Measurements from ENCODE around the gene UBTF. TPM values are rescaled to one million over a fixed set of nuclear protein-coding genes. Genes with fewer than 3 reads are reported as not detected.

Gene UBTF
- total and polyA plus RNA-seq, 2 donors (not counting 1 experiment from before 2014, with no cell fraction given), result 43.1 to 179 TPM

DNA sequence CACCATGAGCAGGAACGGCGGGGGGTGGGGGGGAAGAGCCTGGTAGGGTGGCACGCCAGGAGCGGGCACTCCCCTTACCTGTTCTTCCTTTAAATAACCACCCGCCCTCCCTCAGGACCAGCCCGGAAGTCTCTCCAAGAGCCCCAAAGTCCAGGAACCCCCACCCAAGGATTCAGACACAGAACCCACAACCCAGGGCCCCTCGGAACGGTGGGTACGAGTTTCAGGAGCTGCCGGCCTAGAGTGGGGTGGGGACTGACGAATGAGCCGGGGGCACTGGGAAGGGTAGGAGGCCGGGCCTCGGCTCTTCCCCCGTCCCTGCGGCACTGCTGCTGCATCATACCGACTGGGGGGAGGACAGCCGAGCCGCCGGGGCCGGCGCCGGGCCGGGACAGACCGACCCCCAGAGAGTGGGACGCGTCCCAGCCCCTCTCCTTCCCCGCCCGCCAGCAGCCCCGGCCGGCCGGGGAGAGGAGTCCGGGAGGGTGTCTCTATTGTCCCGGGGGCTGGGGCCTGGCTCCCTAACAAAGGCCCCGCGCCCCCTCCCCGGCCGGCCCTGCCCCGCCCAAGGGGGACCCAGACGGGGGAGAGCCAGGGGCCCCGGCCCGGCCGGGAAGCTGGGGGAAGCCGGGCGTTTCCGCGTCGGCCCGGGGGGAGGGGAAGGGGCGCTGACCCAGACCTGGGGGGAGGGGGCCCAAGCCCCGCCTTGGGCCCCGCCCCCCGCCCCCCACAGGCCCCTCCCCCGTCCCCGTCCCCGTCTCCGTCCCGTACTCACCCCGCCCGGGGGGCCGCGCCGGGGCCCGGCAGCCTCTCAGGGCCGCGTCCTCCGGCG, 20.5 kb downstream of the UBTF start:
- Mint-ChIP-seq H3K4me1 (peaks cover 44% of the 10 kb centered on the region), H3K9me3 (ENCODE audit: insufficient read depth) (no peaks in the 10 kb centered on the region), H3K27ac (peak overlapping the region; percentile 93), H3K27me3 (no peaks in the 10 kb centered on the region), H3K4me3 (peak overlapping the region; percentile 88)
- ChIA-PET CTCF (interaction anchor here (0.6 to 5.4 kb wide), 6 partner anchors 9 to 261 kb away, joined by 3 to 44 read pairs (median 4); no protein-coding TSS in a partner anchor), POLR2A (interaction anchor here (0.5 to 8.9 kb wide), 5 partner anchors 11 to 668 kb away, joined by 4 to 100 read pairs (median 8); partner anchors contain the start of genes SLC25A39, TMUB2 and UBTF)
- H3K4me3 ChIP-seq (ENCODE audit: control extremely low read depth in 1 of 5, extremely low read depth in 1 of 5, insufficient read depth in 1 of 5, low read depth in 2 of 5, low read length in 4 of 5), result peak overlapping the region; percentile 66 to 83 (median 81)
- no peak for TF ChIP-seq EZH2 (IDR thresholded peaks at IDR 0.05; ENCODE audit: borderline replicate concordance, insufficient read depth, low read depth, low read length, poor library complexity, severe bottlenecking)
- TF ChIP-seq, protein P1, sequence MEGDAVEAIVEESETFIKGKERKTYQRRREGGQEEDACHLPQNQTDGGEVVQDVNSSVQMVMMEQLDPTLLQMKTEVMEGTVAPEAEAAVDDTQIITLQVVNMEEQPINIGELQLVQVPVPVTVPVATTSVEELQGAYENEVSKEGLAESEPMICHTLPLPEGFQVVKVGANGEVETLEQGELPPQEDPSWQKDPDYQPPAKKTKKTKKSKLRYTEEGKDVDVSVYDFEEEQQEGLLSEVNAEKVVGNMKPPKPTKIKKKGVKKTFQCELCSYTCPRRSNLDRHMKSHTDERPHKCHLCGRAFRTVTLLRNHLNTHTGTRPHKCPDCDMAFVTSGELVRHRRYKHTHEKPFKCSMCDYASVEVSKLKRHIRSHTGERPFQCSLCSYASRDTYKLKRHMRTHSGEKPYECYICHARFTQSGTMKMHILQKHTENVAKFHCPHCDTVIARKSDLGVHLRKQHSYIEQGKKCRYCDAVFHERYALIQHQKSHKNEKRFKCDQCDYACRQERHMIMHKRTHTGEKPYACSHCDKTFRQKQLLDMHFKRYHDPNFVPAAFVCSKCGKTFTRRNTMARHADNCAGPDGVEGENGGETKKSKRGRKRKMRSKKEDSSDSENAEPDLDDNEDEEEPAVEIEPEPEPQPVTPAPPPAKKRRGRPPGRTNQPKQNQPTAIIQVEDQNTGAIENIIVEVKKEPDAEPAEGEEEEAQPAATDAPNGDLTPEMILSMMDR (IDR thresholded peaks at IDR 0.05), result no peak
- WGBS (ENCODE audit: insufficient coverage), result under 1% methylated on average over 43 of the region's 68 CpGs
- no peaks in the 10 kb centered on the region for H3K27me3 ChIP-seq (replicated peaks in 1 of 4; ENCODE audit: control extremely low read depth in 1 of 4, control insufficient read depth in 3 of 4, insufficient read depth in 4 of 4, low read length in 3 of 4)
- H3K36me3 ChIP-seq (replicated peaks in 1 of 2; ENCODE audit: control extremely low read depth in 1 of 2, control insufficient read depth in 1 of 2, extremely low read depth in 1 of 2, insufficient read depth in 2 of 2, low read length in 1 of 2), result peaks cover 5 to 32% of the 10 kb centered on the region in 2 experiments
- H3K9ac ChIP-seq (ENCODE audit: low read length), result peak overlapping the region; percentile 74
- H2AFZ ChIP-seq (ENCODE audit: insufficient read depth, low read depth, low read length, poor library complexity, severe bottlenecking), result peak overlapping the region; percentile 62
- peak overlapping the region; percentile 92 for H3K4me2 ChIP-seq (replicated peaks; ENCODE audit: low read depth, low read length, poor library complexity, severe bottlenecking)
- peak overlapping the region; percentile 80 to 86 for H3K27ac ChIP-seq (ENCODE audit: low read length in 2 of 2)
- H3K79me2 ChIP-seq (ENCODE audit: control insufficient read depth, insufficient read depth, low read length), result peaks cover 45% of the 10 kb centered on the region
- peak; percentile 21 for ATAC-seq (ENCODE audit: low read depth)
- peaks cover 21% of the 10 kb centered on the region for H4K20me1 ChIP-seq (ENCODE audit: control insufficient read depth, insufficient read depth, low read length, poor library complexity, severe bottlenecking)
- DNase-seq, result peak; percentile 74
- H3K9me3 ChIP-seq (ENCODE audit: control extremely low read depth in 1 of 3, control insufficient read depth in 2 of 3, insufficient read depth in 1 of 3, low read length in 2 of 3), result no peaks in the 10 kb centered on the region
- intact Hi-C loops (cut with micrococcal nuclease), result no loop called here
- peaks cover 29 to 39% of the 10 kb centered on the region in 2 donors for H3K4me1 ChIP-seq (ENCODE audit: control insufficient read depth in 2 of 2, insufficient read depth in 2 of 2, low read length in 2 of 2)

Measured in B cell (primary cell).